OCI-LY1 (cell line): ENCODE data around the gene PCDHB16.
"Not testable (repeated sequence)": the region's sequence is repeated elsewhere in the genome, so short reads cannot be mapped to it uniquely, and the experiment has no call there.

Experiments used
- H2AFZ ChIP-seq: fragments of 200-600 bp; sonication (generic), shearing (Covaris generic); 2 replicates; pipeline ENCODE4 v1.6.0; 2014; ENCODE audit warnings: antibody characterized with exemption, mild to moderate bottlenecking, low read length
- H3F3A ChIP-seq: fragments of 200-600 bp; sonication (generic), shearing (Covaris generic); 2 replicates; pipeline ENCODE4 v1.6.0; 2014; ENCODE audit warnings: mild to moderate bottlenecking, antibody characterized with exemption, low read length, moderate library complexity; ENCODE audit not compliant: insufficient read depth
- H3K27ac ChIP-seq: fragments of 200-600 bp; sonication (generic); 2 replicates; pipeline ENCODE4 v1.5.1; 2014; ENCODE audit warnings: low read length, mixed run types, mild to moderate bottlenecking, low read depth; ENCODE audit not compliant: poor library complexity, severe bottlenecking
- H3K27me3 ChIP-seq: fragments of 200-600 bp; sonication (generic); 2 replicates; pipeline ENCODE4 v1.6.0; 2014; ENCODE audit warnings: antibody characterized with exemption, mild to moderate bottlenecking, low read length, moderate library complexity; ENCODE audit not compliant: insufficient read depth
- H3K36me3 ChIP-seq: fragments of 200-600 bp; sonication (generic); 2 replicates; pipeline ENCODE4 v1.6.1; 2014; ENCODE audit warnings: mild to moderate bottlenecking, antibody characterized with exemption, low read length, moderate library complexity, mixed read lengths; ENCODE audit not compliant: insufficient read depth
- H3K4me1 ChIP-seq: fragments of 200-600 bp; sonication (generic); 2 replicates; pipeline ENCODE4 v1.5.1; 2014; ENCODE audit warnings: mild to moderate bottlenecking, low read length, moderate library complexity; ENCODE audit not compliant: insufficient read depth, severe bottlenecking
- H3K4me2 ChIP-seq: fragments of 200-600 bp; sonication (generic), shearing (Covaris generic); 2 replicates; pipeline ENCODE4 v1.6.1; 2014; ENCODE audit warnings: low read length
- H3K4me3 ChIP-seq: fragments of 200-600 bp; sonication (generic); 2 replicates; pipeline ENCODE4 v1.5.1; 2014; ENCODE audit warnings: low read length, low read depth, mild to moderate bottlenecking, mixed read lengths; ENCODE audit not compliant: poor library complexity, severe bottlenecking
- H3K79me2 ChIP-seq: fragments of 200-600 bp; shearing (Covaris generic); 2 replicates; pipeline ENCODE4 v1.6.1; 2016; ENCODE audit warnings: mixed run types, low read length, mixed read lengths; ENCODE audit not compliant: insufficient read depth
- H3K9ac ChIP-seq: fragments of 200-600 bp; sonication (generic), shearing (Covaris generic); 2 replicates; pipeline ENCODE4 v1.6.1; 2014; ENCODE audit warnings: mild to moderate bottlenecking, low read length, mixed read lengths
- H3K9me2 ChIP-seq: fragments of 200-600 bp; sonication (generic), shearing (Covaris generic); 2 replicates; pipeline ENCODE4 v1.6.1; 2014; ENCODE audit warnings: low read depth, mild to moderate bottlenecking, low read length, mixed read lengths
- H3K9me3 ChIP-seq: fragments of 200-600 bp; shearing (Covaris generic); 2 replicates; pipeline ENCODE4 v1.6.1; 2014; ENCODE audit warnings: low read length, mixed read lengths
- H4K20me1 ChIP-seq: fragments of 200-600 bp; sonication (generic), shearing (Covaris generic); 2 replicates; pipeline ENCODE4 v1.6.0; 2016; ENCODE audit warnings: mild to moderate bottlenecking, low read length; ENCODE audit not compliant: insufficient read depth
- CTCF ChIP-seq: fragments of 200-600 bp; sonication (generic), shearing (Covaris generic); IDR thresholded peaks from 2 replicates; pipeline ENCODE4 v1.5.1; 2017; ENCODE audit warnings: mild to moderate bottlenecking, antibody characterized with exemption, low read length, moderate library complexity, mixed read lengths
- EZH2 ChIP-seq: fragments of 200-600 bp; sonication (generic), shearing (Covaris generic); IDR thresholded peaks from 2 replicates; pipeline ENCODE4 v1.8.0; 2017; ENCODE audit warnings: borderline replicate concordance, mixed run types, mild to moderate bottlenecking, antibody characterized with exemption, low read length, moderate library complexity, mixed read lengths

Gene PCDHB16

GRCh38 chr5:141175933-141176332, 6.3 kb upstream of the PCDHB16 start:
- Histone ChIP-seq H3K9ac (no peak overlapping the region), H2AFZ (no peak overlapping the region), H3F3A (no peaks in the 10 kb centered on the region), H3K9me2 (no peaks in the 10 kb centered on the region), H3K9me3 (no peaks in the 10 kb centered on the region), H3K27ac (no peak overlapping the region), H3K4me1 (no peaks in the 10 kb centered on the region), H3K36me3 (no peaks in the 10 kb centered on the region), H3K27me3 (no peaks in the 10 kb centered on the region), H4K20me1 (no peaks in the 10 kb centered on the region), H3K4me2 (no peak overlapping the region), H3K79me2 (no peaks in the 10 kb centered on the region), H3K4me3 (no peak overlapping the region)
- no peak for TF ChIP-seq CTCF

DNA sequence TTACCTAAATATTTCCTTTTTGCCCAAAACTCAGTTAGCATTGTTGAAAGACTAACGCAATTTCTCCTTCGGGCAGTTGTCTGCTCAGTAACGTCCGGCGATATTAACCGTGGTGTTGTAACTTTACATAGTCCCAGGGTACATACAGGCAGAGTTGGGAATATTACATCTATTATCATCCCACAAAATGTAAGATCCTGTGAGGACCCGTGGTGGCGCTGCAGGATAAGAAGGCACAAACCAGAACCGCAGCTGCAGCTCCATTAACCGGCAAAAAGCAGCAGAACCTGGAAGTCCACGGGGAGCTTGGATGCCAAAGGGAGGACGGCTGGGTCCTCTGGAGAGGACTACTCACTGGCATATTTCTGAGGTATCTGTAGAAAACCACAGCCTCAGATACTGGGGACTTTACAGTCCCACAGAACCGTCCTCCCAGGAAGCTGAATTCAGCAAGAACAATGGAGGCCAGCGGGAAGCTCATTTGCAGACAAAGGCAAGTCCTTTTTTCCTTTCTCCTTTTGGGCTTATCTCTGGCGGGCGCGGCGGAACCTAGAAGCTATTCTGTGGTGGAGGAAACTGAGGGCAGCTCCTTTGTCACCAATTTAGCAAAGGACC, 4.5 kb upstream of the PCDHB16 start, which contains the start of gene PCDHB8:
PCDHB8 (plus strand) TSS at position 214 of the 615 bp plus-strand sequence; CDS start at position 459, 245 bp downstream.
- H3K4me2 ChIP-seq, H3K27ac ChIP-seq, H2AFZ ChIP-seq, H3K4me1 ChIP-seq, H3K9ac ChIP-seq, H3K27me3 ChIP-seq, H3K9me3 ChIP-seq, H4K20me1 ChIP-seq, H3K36me3 ChIP-seq, H3K4me3 ChIP-seq, H3K79me2 ChIP-seq, H3K9me2 ChIP-seq, H3F3A ChIP-seq: not testable (repeated sequence)

DNA sequence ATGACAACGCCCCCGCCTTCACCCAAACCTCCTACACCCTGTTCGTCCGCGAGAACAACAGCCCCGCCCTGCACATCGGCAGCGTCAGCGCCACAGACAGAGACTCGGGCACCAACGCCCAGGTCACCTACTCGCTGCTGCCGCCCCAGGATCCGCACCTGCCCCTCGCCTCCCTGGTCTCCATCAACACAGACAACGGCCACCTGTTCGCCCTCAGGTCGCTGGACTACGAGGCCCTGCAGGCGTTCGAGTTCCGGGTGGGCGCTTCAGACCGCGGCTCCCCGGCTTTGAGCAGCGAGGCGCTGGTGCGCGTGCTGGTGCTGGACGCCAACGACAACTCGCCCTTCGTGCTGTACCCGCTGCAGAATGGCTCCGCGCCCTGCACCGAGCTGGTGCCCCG, 2.8 kb upstream of the PCDHB16 start:
- H4K20me1 ChIP-seq, H3K27me3 ChIP-seq, H3K4me3 ChIP-seq, H3K36me3 ChIP-seq, H3K27ac ChIP-seq, H3K79me2 ChIP-seq, H2AFZ ChIP-seq, H3F3A ChIP-seq, H3K9me3 ChIP-seq, H3K4me2 ChIP-seq, H3K9ac ChIP-seq, H3K9me2 ChIP-seq, H3K4me1 ChIP-seq: not testable (repeated sequence)

- H3K4me2 ChIP-seq, H3F3A ChIP-seq, H3K9ac ChIP-seq, H3K27ac ChIP-seq, H3K36me3 ChIP-seq, H3K4me1 ChIP-seq, H2AFZ ChIP-seq, H4K20me1 ChIP-seq, H3K79me2 ChIP-seq, H3K27me3 ChIP-seq, H3K9me3 ChIP-seq, H3K4me3 ChIP-seq, H3K9me2 ChIP-seq: not testable (repeated sequence)
Measured at GRCh38 chr5:141179876-141180275, 2.3 kb upstream of the PCDHB16 start.

GRCh38 chr5:141180313-141180712, 1.9 kb upstream of the PCDHB16 start:
- no peak overlapping the region for H3K27ac ChIP-seq
- no peaks in the 10 kb centered on the region for H3K36me3 ChIP-seq
- H3K9me2 ChIP-seq = no peaks in the 10 kb centered on the region
- no peak for TF ChIP-seq CTCF
- TF ChIP-seq EZH2 = no peak
- no peak overlapping the region for H2AFZ ChIP-seq
- no peaks in the 10 kb centered on the region for H3K9me3 ChIP-seq
- no peaks in the 10 kb centered on the region for H3K4me1 ChIP-seq
- H3F3A ChIP-seq = no peaks in the 10 kb centered on the region
- H4K20me1 ChIP-seq = no peaks in the 10 kb centered on the region
- H3K4me3 ChIP-seq = no peak overlapping the region
- no peak overlapping the region for H3K9ac ChIP-seq
- H3K4me2 ChIP-seq = no peak overlapping the region
- no peaks in the 10 kb centered on the region for H3K79me2 ChIP-seq
- H3K27me3 ChIP-seq = no peaks in the 10 kb centered on the region

- H3K4me1 ChIP-seq, H3K27ac ChIP-seq, H3K4me2 ChIP-seq, H2AFZ ChIP-seq, H3K9ac ChIP-seq, H3K4me3 ChIP-seq, H3K27me3 ChIP-seq, H4K20me1 ChIP-seq, H3F3A ChIP-seq, H3K9me3 ChIP-seq, H3K36me3 ChIP-seq, H3K9me2 ChIP-seq, H3K79me2 ChIP-seq: not testable (repeated sequence)
Measured at GRCh38 chr5:141184117-141184855, 2.1 kb downstream of the PCDHB16 start.
